Esophagus (tissue), 2 donors: ENCODE data around the gene SH3PXD2A. TPM values are rescaled to one million over a fixed set of nuclear protein-coding genes. Genes with fewer than 3 reads are reported as not detected.

ENCODE experiments used
- H3K27ac ChIP-seq, 2 donors: one replicate each; pipeline ENCODE4 v1.5.1; 2013; ENCODE audit warnings: low read depth in 2 of 2, mild to moderate bottlenecking in 2 of 2, inconsistent platforms in 1 of 2, low read length in 1 of 2, moderate library complexity in 1 of 2
- H3K27me3 ChIP-seq, 2 donors: one replicate each; pipeline ENCODE4 v1.6.1; 2013; ENCODE audit warnings: low read length in 2 of 2, control low read depth in 1 of 2, mild to moderate bottlenecking in 1 of 2; ENCODE audit not compliant: insufficient read depth in 2 of 2, control insufficient read depth in 1 of 2
- H3K36me3 ChIP-seq, 2 donors: one replicate each; pipeline ENCODE4 v1.6.1; 2013; ENCODE audit warnings: low read length in 1 of 2; ENCODE audit not compliant: control insufficient read depth in 2 of 2, insufficient read depth in 2 of 2
- H3K4me1 ChIP-seq, 2 donors: one replicate each; pipeline ENCODE4 v1.6.1; 2013; ENCODE audit warnings: low read length in 1 of 2; ENCODE audit not compliant: control insufficient read depth in 2 of 2, insufficient read depth in 2 of 2
- H3K4me3 ChIP-seq, 2 donors: one replicate each; pipeline ENCODE4 v1.5.1; 2013; ENCODE audit warnings: low read length in 2 of 2, mild to moderate bottlenecking in 2 of 2, low read depth in 1 of 2, moderate library complexity in 1 of 2
- H3K9me3 ChIP-seq, 2 donors: one replicate each; pipeline ENCODE4 v1.6.1; 2013; ENCODE audit warnings: mild to moderate bottlenecking in 2 of 2, low read depth in 1 of 2, low read length in 1 of 2, moderate library complexity in 1 of 2; ENCODE audit not compliant: control insufficient read depth in 2 of 2, insufficient read depth in 1 of 2
- WGBS, 2 donors: extraction: QIAGEN DNeasy Blood & Tissue Kit; methylation state at CpG; one replicate each; pipeline ENCODE4 v1.1.7; 2013; 5-methylcytosine and 5-hydroxymethylcytosine counted together
- polyA plus RNA-seq, 2 donors: library from polyadenylated mRNA; stranded (reverse); fragments of 200-250 nt; gene quantifications; one replicate each; pipeline ENCODE4 v1.2.3, GENCODE V29; 2013
- donor health status: healthy with polysubstance abuse.
- donor health status: Bipolar disorder and iron deficiency.

SH3PXD2A gene
- polyA plus RNA-seq, 2 donors = 14.9 to 34.2 TPM

- Histone ChIP-seq H3K9me3 (no peaks in the 10 kb centered on the region), H3K27me3 (no peaks in the 10 kb centered on the region), H3K4me3 (no peak overlapping the region), H3K27ac (peak overlapping the region; percentile 72 to 93), H3K36me3 (peaks cover 11 to 27% of the 10 kb centered on the region in 2 donors), H3K4me1 (peaks cover 0 to 20% of the 10 kb centered on the region in 2 donors)
- WGBS, 2 donors = 50 to 62% methylated on average over 15 of the region's 15 CpGs
Observed at GRCh38 chr10:103881416-103882284, 26.3 kb upstream of the SH3PXD2A start.

DNA sequence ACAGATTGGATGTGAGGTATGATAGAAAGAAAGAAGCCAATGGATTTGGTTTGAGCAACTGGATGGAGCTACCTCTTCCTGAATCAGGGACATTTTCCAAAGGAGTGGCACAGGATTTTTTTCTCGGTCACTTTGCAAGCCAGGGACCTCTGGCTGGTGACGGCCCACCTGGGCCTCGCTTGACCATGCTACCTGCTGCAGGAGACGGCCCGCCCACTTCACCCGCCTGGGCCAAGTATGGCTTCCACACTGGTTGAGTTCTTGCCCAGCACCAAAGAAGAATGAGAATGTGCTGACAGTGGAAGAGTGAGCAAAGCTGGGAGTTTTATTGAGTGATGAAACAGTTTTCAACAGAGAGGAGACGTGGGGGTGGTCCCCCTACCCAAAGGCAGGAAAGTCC lies 24.5 kb upstream of the SH3PXD2A start:
- Histone ChIP-seq H3K27me3 (no peaks in the 10 kb centered on the region), H3K27ac (peak overlapping the region; percentile 66 to 72), H3K36me3 (peaks cover 11 to 31% of the 10 kb centered on the region in 2 donors), H3K9me3 (no peaks in the 10 kb centered on the region), H3K4me3 (no peak overlapping the region), H3K4me1 (peaks cover 0 to 20% of the 10 kb centered on the region in 2 donors)
- 87 to 88% methylated on average over 7 of the region's 7 CpGs for WGBS, 2 donors

DNA sequence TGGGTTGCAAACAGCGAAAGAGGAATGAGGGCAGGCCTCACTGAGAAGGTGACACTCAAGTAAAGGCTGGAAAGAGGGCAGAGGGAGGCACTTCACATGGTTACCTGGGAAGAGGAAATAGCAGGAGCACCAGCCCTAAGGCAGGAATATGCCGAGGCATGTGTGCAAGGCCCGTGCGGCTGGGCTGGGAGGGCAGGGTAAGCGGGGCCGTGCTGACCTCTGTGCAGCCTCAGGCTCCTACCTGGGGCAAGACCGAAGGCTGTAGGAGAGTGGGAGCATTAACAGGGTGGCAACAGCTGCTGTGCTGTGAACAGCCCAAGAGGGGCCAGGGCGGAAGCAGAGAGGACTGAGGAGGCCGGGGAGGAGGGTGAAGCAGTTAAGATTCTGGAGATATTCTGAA lies 24.0 kb upstream of the SH3PXD2A start:
- Histone ChIP-seq H3K9me3 (no peaks in the 10 kb centered on the region), H3K4me3 (no peak overlapping the region), H3K4me1 (peaks cover 0 to 20% of the 10 kb centered on the region in 2 donors), H3K27ac (peak overlapping the region; percentile 66 to 72), H3K27me3 (no peaks in the 10 kb centered on the region), H3K36me3 (peaks cover 11 to 31% of the 10 kb centered on the region in 2 donors)
- 56 to 77% methylated on average over 9 of the region's 9 CpGs for WGBS, 2 donors

DNA sequence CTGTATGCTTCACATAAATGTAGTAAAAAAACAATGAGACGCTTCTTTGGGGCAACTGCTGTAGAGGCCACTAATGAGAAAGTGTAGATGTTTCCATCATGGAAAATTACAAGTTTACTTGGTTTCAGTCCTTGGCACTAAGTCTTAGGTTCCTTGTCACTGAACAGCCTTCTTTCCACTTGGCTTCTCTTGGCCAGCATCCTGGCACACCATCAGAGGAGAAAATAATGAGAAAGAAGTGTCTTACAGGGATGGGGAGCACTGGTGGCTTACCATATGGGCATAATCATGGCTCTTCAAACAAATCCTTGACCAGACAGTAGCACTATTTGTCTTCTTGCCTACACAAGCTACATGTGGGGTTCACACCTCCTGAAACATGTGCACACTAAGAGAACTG lies 22.5 kb upstream of the SH3PXD2A start:
- Histone ChIP-seq H3K36me3 (peaks cover 11 to 31% of the 10 kb centered on the region in 2 donors), H3K4me3 (no peak overlapping the region), H3K27ac (peak overlapping the region; percentile 9 to 53), H3K4me1 (peaks cover 0 to 23% of the 10 kb centered on the region in 2 donors), H3K9me3 (no peaks in the 10 kb centered on the region), H3K27me3 (no peaks in the 10 kb centered on the region)
- 74 to 77% methylated on average over 1 of the region's 1 CpG for WGBS, 2 donors

DNA sequence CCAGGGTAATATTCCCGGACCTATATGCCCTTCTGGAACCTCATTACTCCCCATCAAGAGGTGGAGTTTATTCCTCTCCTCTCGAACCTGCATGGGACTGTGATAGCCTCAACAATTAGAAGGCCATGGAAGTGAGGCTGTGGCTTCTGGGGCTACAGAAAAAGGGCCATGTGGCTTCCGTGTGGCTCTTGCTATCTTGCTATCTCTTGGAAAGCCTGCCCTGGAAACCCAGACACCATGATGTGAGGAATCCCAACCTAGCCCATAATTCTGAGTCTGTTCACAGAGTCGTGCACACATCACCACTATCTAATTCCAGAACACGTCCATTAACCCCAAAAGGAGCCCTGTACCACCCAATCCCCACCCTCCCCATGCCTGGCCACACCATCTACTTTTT lies 20.8 kb upstream of the SH3PXD2A start:
- H3K27ac ChIP-seq = no peak overlapping the region
- no peaks in the 10 kb centered on the region for H3K9me3 ChIP-seq
- peaks cover 9 to 23% of the 10 kb centered on the region in 2 donors for H3K36me3 ChIP-seq
- H3K4me3 ChIP-seq = no peak overlapping the region
- H3K4me1 ChIP-seq = peaks cover 0 to 22% of the 10 kb centered on the region in 2 donors
- no peaks in the 10 kb centered on the region for H3K27me3 ChIP-seq
- 93 to 94% methylated on average over 5 of the region's 5 CpGs for WGBS, 2 donors

DNA sequence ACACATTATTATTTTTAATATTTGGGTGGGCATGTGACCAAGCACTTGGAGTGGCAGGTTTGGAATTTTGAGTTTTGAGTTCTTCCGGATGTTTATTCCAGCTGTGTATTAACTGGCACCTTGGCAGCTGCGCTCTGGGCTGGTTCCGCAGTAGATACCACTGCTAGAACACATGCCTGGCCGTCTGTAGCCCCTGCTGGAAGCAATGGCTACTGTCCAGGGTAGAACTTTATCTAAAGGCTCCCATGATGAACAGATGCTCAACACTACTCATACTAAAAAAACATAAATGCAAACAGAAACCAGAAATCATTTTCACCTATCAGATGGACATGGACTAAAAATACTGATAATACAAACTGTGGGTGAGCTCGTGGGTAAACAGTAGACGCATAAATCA lies 19.4 kb upstream of the SH3PXD2A start:
- Histone ChIP-seq H3K27me3 (no peaks in the 10 kb centered on the region), H3K4me3 (no peak overlapping the region), H3K4me1 (peaks cover 0 to 20% of the 10 kb centered on the region in 2 donors), H3K9me3 (no peaks in the 10 kb centered on the region), H3K36me3 (peaks cover 9 to 14% of the 10 kb centered on the region in 2 donors), H3K27ac (peak overlapping the region in 1 of 2 donors; percentile 58)
- 59 to 63% methylated on average over 6 of the region's 6 CpGs for whole genome bisulfite sequencing, 2 donors

GRCh38 chr10:103872137-103872931 lies 17.0 kb upstream of the SH3PXD2A start:
- Histone ChIP-seq H3K27ac (peak overlapping the region; percentile 88 to 90), H3K27me3 (no peaks in the 10 kb centered on the region)

GRCh38 chr10:103871006-103871405 lies 15.6 kb upstream of the SH3PXD2A start:
- no peaks in the 10 kb centered on the region for H3K27me3 ChIP-seq
- peaks cover 0 to under 1% of the 10 kb centered on the region in 2 donors for H3K36me3 ChIP-seq
- 47 to 72% methylated on average over 7 of the region's 7 CpGs for WGBS, 2 donors
- no peaks in the 10 kb centered on the region for H3K9me3 ChIP-seq
- peaks cover 0 to 14% of the 10 kb centered on the region in 2 donors for H3K4me1 ChIP-seq
- no peak overlapping the region for H3K4me3 ChIP-seq
- peak overlapping the region; percentile 75 to 78 for H3K27ac ChIP-seq

More at GRCh38 chr10:103872137-103872931, 17.0 kb upstream of the SH3PXD2A start:
- Histone ChIP-seq H3K9me3 (no peaks in the 10 kb centered on the region), H3K4me1 (peaks cover 0 to 14% of the 10 kb centered on the region in 2 donors), H3K36me3 (peaks cover 0 to 4% of the 10 kb centered on the region in 2 donors), H3K4me3 (no peak overlapping the region)
- 50 to 66% methylated on average over 16 of the region's 16 CpGs for WGBS, 2 donors

- WGBS, 2 donors = 47 to 66% methylated on average over 8 of the region's 8 CpGs
- Histone ChIP-seq H3K36me3 (no peaks in the 10 kb centered on the region), H3K4me1 (peaks cover 0 to 14% of the 10 kb centered on the region in 2 donors)
Observed at GRCh38 chr10:103870516-103870915, 15.1 kb upstream of the SH3PXD2A start.

More at GRCh38 chr10:103870516-103870915, 15.1 kb upstream of the SH3PXD2A start:
- Histone ChIP-seq H3K27me3 (no peaks in the 10 kb centered on the region), H3K27ac (peak overlapping the region; percentile 75 to 78), H3K9me3 (no peaks in the 10 kb centered on the region), H3K4me3 (no peak overlapping the region)
